NCI-H526 (cell line): Measurements from ENCODE around the gene INPP5A.
A peak's percentile ranks its signal among the peaks of the same experiment; 100 is the strongest.

ENCODE experiments used
- DNase-seq, 2 experiments: peaks; one replicate each; lab custom pipeline; 2025; lab: John Stamatoyannopoulos, UW

INPP5A gene

GRCh38 chr10:132519382-132520176 is 18.0 kb upstream of the INPP5A start:
- no peak for DNase-seq

DNA sequence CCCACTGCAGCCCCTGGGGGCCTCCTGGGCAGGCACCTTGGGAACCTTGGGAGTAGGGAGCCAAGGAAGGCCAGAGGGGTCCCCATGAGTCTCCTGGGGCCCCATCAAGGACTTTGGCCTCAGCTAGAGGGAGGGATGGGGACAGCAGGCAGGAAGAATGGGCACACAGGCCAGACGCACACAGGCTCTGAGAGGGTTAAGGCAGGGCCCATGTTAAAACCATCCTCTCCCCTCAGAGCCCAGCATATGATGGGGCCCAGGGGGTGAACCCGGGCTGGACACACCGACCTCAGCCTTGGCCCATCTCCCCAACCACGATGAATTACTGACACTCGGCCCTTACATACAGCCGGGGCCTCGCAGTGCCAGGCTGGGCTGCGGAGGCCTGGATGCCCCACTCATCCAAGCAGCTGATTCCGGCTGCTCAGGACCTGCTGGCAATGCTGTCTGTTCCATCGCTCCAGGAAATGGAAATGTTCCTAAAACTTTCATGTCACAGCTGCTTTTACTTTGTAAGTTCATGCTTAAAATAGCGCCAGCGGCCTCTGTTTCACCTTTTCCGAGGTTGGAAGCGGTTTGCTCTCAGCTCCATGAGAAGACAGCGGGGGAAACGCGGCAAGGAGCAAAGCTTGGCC is 17.3 kb upstream of the INPP5A start:
- DNase-seq = no peak

DNA sequence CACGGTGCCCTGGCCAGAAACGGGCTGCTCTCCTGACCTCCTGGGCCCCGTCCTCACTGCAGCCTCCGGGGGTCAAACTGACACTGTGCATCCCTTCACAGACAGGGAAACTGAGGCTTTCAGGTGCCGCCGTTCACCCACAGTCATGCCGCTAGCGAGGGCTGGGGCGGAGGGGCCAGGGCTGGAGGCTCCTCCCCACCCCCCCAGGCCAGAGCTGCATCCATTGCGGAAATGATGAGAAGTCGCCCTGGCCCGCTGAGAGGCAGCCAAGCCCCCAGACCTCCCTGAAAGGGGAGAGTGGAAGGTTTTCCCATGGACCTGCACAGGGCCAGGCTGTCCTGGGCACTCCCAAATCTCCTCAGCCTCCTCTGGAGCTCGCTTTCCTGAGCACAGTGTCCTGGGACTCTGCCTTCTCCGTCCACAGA is 16.5 kb upstream of the INPP5A start:
- DNase-seq = no peak

- DNase-seq = no peak
Measured at GRCh38 chr10:132521466-132522102, 16.0 kb upstream of the INPP5A start.

- DNase-seq = no peak
Measured at GRCh38 chr10:132522521-132523411, 14.8 kb upstream of the INPP5A start.

GRCh38 chr10:132523561-132524442 is 13.8 kb upstream of the INPP5A start:
- no peak for DNase-seq

DNA sequence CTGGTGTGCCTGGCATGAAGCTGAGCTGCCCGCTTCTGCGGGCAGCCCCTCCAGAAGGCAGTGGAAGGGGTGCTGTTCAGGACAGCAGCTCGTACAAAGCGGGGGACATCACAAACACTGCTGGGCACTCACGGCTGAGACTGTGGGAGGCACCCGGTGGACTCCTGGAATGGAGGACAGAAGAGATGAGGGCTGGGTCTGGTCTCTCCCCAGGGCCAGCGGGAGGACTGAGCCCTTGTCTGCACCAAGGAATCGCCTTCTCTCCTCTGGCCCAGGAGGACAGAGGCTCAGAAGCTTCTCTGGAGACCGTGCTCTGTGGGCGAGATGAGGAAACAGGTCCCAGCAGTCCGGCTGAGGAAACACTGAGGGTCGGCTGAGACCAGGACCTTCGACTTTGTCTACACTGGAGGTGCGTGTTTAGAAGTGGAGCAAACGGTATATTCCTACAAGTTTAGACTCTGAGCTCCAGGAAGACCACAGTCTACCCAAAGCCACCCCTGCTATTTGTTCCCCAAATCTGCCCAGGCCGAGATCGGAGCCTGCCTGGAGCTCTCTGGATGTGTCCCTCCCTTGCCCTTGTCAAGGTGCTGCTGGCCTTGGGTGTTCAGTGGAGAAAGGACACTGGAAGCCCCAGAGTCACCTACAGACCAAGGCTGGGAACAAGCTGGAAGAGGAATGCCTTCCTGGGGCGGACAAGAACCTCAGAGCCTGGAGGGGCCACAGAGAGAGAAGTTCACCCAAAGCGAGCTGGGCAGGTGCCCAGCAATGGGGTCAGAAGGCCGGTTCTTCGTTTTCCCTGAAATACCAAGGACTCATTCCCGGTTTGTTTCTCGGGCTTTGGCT is 12.9 kb upstream of the INPP5A start:
- DNase-seq = no peak

- no peak for DNase-seq
Measured at GRCh38 chr10:132526676-132527075, 10.9 kb upstream of the INPP5A start.

DNA sequence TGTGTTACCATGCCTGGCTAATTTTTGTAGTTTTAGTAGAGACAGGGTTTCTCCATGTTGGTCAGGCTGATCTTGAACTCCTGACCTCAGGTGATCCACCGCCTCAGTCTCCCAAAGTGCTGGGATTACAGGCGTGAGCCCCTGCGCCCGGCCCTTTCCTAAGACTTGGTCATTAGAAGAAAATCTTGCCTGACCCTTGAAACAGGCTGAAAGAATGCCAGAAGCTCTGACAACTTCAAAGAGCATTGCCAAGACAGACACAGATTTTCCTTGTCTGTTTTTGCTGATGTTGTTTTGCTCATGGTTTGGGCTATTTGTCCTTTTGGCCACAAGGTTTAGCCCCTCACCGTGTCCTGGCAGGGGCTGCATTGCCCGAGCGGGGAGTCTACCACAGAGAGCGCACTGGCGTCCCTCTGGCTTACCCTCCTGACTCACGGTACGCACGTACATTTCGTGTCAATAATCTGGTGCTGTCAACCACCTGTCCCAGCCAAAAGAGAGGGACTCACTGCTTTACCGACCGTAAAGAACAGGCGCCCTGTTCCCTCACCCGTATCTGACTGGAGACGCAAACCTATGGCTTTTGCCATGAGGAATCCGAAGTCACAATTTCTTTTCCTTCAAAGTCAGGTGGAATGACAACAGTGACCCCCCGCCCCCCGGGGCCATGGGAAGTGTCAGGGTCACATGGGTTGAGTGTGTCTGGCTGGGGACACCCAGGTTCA is 10.1 kb upstream of the INPP5A start:
- no peak for DNase-seq

GRCh38 chr10:132528064-132528691 is 9.4 kb upstream of the INPP5A start:
- DNase-seq = peak in 1 of 2 experiments; percentile 42

DNA sequence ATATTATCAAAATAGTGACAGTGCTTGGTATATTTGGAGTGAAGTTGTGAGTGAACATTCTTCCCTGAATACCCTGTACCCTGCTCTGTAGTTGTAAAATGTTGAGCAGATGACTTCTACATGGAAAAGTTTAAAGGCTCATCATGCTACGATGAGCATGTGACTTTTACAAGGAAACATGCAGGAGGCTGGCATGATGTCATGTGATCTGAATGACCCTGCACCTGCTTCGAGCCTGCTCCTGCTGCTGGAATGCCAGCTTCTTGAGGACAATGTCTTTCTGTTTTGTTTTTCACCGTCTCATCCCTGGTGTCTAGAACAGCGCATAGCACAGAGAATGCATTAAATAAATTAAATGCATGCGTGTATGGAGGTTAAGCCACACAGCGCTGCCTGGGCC is 5.4 kb upstream of the INPP5A start:
- no peak for DNase-seq

- DNase-seq = no peak
Measured at GRCh38 chr10:132532749-132533560, 4.6 kb upstream of the INPP5A start.

DNA sequence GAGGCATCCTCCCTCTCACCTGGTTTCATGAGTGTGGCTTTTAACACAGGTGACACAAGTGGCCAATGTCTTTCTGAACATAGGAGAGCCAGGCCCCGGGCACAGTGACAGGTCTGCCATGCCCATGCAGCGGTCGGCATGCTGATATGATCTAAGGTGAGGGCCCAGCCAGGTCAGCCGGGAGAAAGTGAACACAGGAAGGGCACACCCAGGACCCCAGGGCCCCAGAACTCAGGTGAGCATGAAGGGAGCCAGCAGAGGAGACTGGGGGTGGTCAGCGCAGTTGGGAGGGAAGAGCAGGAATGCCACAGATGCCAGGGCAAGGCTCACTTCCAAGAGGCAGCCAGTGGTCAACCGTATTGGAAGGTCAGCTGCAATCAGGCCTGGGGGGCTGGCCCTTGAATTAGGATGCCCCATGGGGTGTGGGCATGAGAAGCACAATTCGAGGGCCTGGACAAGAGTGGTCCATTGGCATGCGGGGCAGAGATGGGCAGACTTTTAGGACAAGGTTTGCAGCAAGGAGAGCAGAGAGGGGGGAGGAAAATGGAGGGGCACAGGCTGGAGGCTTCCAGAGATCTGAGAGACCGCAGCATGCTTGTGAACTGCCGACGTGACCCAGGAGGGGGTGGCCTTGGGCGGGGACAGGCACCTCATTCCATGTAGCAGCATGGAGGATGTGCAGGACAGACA is 3.9 kb upstream of the INPP5A start:
- DNase-seq = no peak

DNA sequence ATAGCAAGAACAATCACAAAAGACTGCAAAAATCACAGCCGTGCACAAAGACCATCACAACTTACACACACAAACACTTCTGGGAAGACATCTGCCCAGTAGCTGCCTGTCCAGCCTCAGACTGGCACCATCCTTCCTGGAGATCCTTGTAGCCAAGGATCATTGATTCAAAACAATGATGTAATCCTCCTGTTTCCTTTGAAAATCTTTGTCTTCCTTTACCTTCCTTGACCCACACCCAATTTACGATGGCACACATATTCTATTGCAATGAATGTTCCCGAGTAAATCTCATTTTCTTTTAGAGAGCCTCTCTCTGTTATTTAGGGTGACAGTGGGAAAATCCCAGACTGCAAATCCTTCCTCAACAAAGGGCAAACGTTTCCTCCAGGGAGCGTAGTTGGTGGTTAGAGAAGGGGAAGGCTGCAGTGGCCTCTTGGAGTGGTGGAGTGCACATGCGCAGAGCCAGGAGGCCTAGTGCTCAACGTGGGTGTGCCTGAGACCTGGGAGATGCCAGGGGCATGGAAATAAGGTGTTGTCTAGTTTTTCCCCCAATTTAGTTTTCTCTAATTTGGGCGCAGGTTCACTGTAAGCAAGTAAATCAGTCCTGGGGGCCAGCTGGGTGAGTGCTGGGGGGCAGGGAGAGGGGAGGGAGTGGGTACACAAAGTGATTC is 3.1 kb upstream of the INPP5A start:
- DNase-seq = no peak

DNA sequence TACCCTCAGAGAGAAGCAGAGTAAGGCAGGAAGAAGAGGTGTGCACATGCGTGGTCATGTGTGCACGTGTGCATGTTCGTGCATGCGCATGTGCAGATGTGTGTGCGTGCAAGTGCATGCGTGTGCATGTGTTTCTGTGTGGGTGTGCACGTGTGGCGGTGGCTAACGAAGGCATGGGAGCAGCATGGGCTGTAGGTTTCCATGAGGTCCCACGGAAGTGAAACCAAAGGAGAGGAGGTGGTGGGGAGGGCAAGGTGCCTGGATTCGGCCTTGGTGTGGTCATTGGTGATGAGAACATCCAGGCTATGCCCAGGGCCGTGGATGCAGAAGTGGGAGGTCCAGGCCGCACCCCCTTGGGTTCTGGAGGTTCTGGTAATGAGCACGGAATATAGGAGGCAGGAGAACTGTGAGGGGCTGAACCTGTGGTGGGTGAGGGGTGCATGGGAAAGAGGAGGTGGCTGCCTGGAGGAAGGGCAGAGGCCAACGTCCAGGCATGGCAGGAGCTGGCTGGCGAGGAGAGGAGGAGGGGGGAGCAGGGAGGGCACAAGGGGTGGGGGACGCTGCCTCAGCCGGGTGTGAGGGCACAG is 2.4 kb upstream of the INPP5A start:
- no peak for DNase-seq

- peak; percentile 37 to 49 for DNase-seq
Measured at GRCh38 chr10:132536241-132536876, 1.2 kb upstream of the INPP5A start.
